IMR-90 (cell line): Measurements from ENCODE around the gene RASGRF2. TPM values are rescaled to one million over a fixed set of nuclear protein-coding genes. Genes with fewer than 3 reads are reported as not detected.

ENCODE experiments used
- ATAC-seq: fragments of 200-7000 bp; cut with Tn5 transposase; 2 replicates; pipeline ENCODE4 v1.9.1; 2020; ENCODE audit warnings: low read depth, mild to moderate bottlenecking, moderate library complexity
- BruUV-seq: library from RNA; stranded (reverse); fragments of 400-500 nt; replicated peaks from 2 replicates; lab custom pipeline; 2021; lab: Mats Ljungman, UMichigan
- CTCF ChIA-PET: fragments of 300-600 bp; formaldehyde crosslinking; extraction: SDS; loops from one replicate; lab custom pipeline; 2021; ENCODE audit warnings: antibody characterized with exemption; lab: Yijun Ruan, JAX
- POLR2A ChIA-PET: fragments of 300-600 bp; sonication (Branson Sonifier 250); formaldehyde crosslinking; loops from one replicate; lab custom pipeline; 2022; ENCODE audit warnings: antibody characterized with exemption; ENCODE audit not compliant: unreplicated experiment; lab: Charles Lee
- DNase-seq: peaks from one replicate; pipeline ENCODE4 v3.0.0; 2013
- H2AFZ ChIP-seq: replicated peaks from 2 replicates; pipeline ENCODE3; 2013; ENCODE audit warnings: low read length, mild to moderate bottlenecking; ENCODE audit not compliant: poor library complexity
- H2AK5ac ChIP-seq: 2 replicates; pipeline ENCODE4 v1.6.1; 2013; ENCODE audit warnings: low read depth, low read length, inconsistent platforms
- H2AK9ac ChIP-seq: replicated peaks from 2 replicates; pipeline ENCODE3; 2013; ENCODE audit warnings: mild to moderate bottlenecking, low read depth, low read length, moderate library complexity; ENCODE audit not compliant: poor library complexity
- H2BK120ac ChIP-seq: 2 replicates; pipeline ENCODE4 v1.6.1; 2013; ENCODE audit warnings: low read depth, low read length, inconsistent platforms
- H2BK15ac ChIP-seq: 3 replicates; pipeline ENCODE4 v1.6.1; 2013; ENCODE audit warnings: low read depth, low read length, inconsistent platforms
- H2BK20ac ChIP-seq: 2 replicates; pipeline ENCODE4 v1.6.1; 2013; ENCODE audit warnings: low read depth, mild to moderate bottlenecking, inconsistent platforms, low read length, moderate library complexity
- H2BK5ac ChIP-seq: 2 replicates; pipeline ENCODE4 v1.6.1; 2013; ENCODE audit warnings: mild to moderate bottlenecking, low read depth, low read length, inconsistent platforms; ENCODE audit not compliant: poor library complexity, severe bottlenecking
- H3K14ac ChIP-seq: replicated peaks from 2 replicates; pipeline ENCODE4 v1.6.1; 2013; ENCODE audit warnings: low read depth, low read length, inconsistent platforms
- H3K18ac ChIP-seq: 2 replicates; pipeline ENCODE4 v1.6.1; 2013; ENCODE audit warnings: low read depth, low read length, control low read depth
- H3K23ac ChIP-seq: 2 replicates; pipeline ENCODE4 v1.6.1; 2013; ENCODE audit warnings: low read depth, low read length, inconsistent platforms
- H3K27ac ChIP-seq: 2 replicates; pipeline ENCODE4 v1.5.1; 2013; ENCODE audit warnings: mild to moderate bottlenecking, control low read depth, low read length; ENCODE audit not compliant: insufficient read depth
- H3K27me3 ChIP-seq: 2 replicates; pipeline ENCODE4 v1.6.1; 2013; ENCODE audit warnings: low read length; ENCODE audit not compliant: control insufficient read depth, insufficient read depth
- H3K36me3 ChIP-seq: 2 replicates; pipeline ENCODE4 v1.6.1; 2013; ENCODE audit warnings: low read length, mixed read lengths; ENCODE audit not compliant: control insufficient read depth, insufficient read depth
- H3K4ac ChIP-seq: 2 replicates; pipeline ENCODE4 v1.6.1; 2013; ENCODE audit warnings: low read depth, low read length, inconsistent platforms
- H3K4me1 ChIP-seq: 2 replicates; pipeline ENCODE4 v1.6.1; 2013; ENCODE audit warnings: low read length, mixed read lengths; ENCODE audit not compliant: control insufficient read depth, insufficient read depth
- H3K4me2 ChIP-seq: 2 replicates; pipeline ENCODE4 v1.6.1; 2013; ENCODE audit warnings: low read depth, mild to moderate bottlenecking, control low read depth, low read length, moderate library complexity
- H3K4me3 ChIP-seq: 2 replicates; pipeline ENCODE4 v1.5.1; 2013; ENCODE audit warnings: low read depth, mild to moderate bottlenecking, control low read depth, low read length, moderate library complexity; ENCODE audit not compliant: insufficient read depth
- H3K56ac ChIP-seq: 2 replicates; pipeline ENCODE4 v1.6.1; 2013; ENCODE audit warnings: low read length, inconsistent platforms; ENCODE audit not compliant: insufficient read depth; ENCODE audit errors: extremely low read depth
- H3K79me1 ChIP-seq, 2 experiments: 2 replicates each; pipeline ENCODE4 v1.6.1; 2013; ENCODE audit warnings: low read length in 2 of 2, inconsistent platforms in 1 of 2, low read depth in 1 of 2
- H3K9ac ChIP-seq: 2 replicates; pipeline ENCODE4 v1.6.1; 2013; ENCODE audit warnings: low read depth, low read length, control low read depth
- H3K9me1 ChIP-seq: 2 replicates; pipeline ENCODE4 v1.6.1; 2013; ENCODE audit warnings: low read length, inconsistent platforms; ENCODE audit not compliant: insufficient read depth
- H3K9me3 ChIP-seq: 2 replicates; pipeline ENCODE4 v1.6.1; 2013; ENCODE audit warnings: low read length; ENCODE audit not compliant: control insufficient read depth, insufficient read depth
- H4K20me1 ChIP-seq: 2 replicates; pipeline ENCODE4 v1.6.1; 2013; ENCODE audit warnings: low read length, inconsistent platforms; ENCODE audit not compliant: insufficient read depth
- H4K5ac ChIP-seq: 2 replicates; pipeline ENCODE4 v1.6.1; 2013; ENCODE audit warnings: mild to moderate bottlenecking, low read depth, low read length, control low read depth
- H4K8ac ChIP-seq, 2 experiments: 2 replicates each; pipeline ENCODE4 v1.6.1; 2013; ENCODE audit warnings: low read depth in 2 of 2, low read length in 2 of 2, control low read depth in 1 of 2, inconsistent platforms in 1 of 2
- H4K91ac ChIP-seq: 2 replicates; pipeline ENCODE4 v1.6.1; 2013; ENCODE audit warnings: low read depth, low read length, inconsistent platforms; ENCODE audit not compliant: insufficient read depth
- BHLHE40 ChIP-seq: fragments of 150-350 bp; IDR thresholded peaks from 2 replicates; pipeline ENCODE4 v1.6.1; 2016; ENCODE audit warnings: mild to moderate bottlenecking, low read depth, low read length
- CEBPB ChIP-seq: IDR thresholded peaks from 2 replicates; pipeline ENCODE4 v1.6.1; 2012; ENCODE audit warnings: low read depth, low read length, improper control_type of control experiment
- CHD1 ChIP-seq: IDR thresholded peaks from 2 replicates; pipeline ENCODE4 v1.6.1; 2012; ENCODE audit warnings: low read depth, low read length, improper control_type of control experiment
- FOS ChIP-seq: fragments of 150-350 bp; IDR thresholded peaks from 2 replicates; pipeline ENCODE4 v1.6.1; 2016; ENCODE audit warnings: low read depth, low read length
- MAFK ChIP-seq: IDR thresholded peaks from 2 replicates; pipeline ENCODE4 v1.6.1; 2012; ENCODE audit warnings: low read depth, low read length, improper control_type of control experiment
- MAZ ChIP-seq: IDR thresholded peaks from 2 replicates; pipeline ENCODE4 v1.6.1; 2012; ENCODE audit warnings: low read depth, mild to moderate bottlenecking, low read length, improper control_type of control experiment, moderate library complexity, borderline replicate concordance
- MXI1 ChIP-seq: IDR thresholded peaks from 2 replicates; pipeline ENCODE4 v1.6.1; 2012; ENCODE audit warnings: low read depth, mild to moderate bottlenecking, low read length, moderate library complexity, borderline replicate concordance
- NFE2L2 ChIP-seq: fragments of 150-350 bp; IDR thresholded peaks from 2 replicates; pipeline ENCODE4 v1.6.1; 2016; ENCODE audit warnings: low read depth, mild to moderate bottlenecking, low read length
- POLR2A ChIP-seq: IDR thresholded peaks from 2 replicates; pipeline ENCODE4 v1.6.1; 2012; ENCODE audit warnings: mild to moderate bottlenecking, low read depth, low read length
- RAD21 ChIP-seq: IDR thresholded peaks from 2 replicates; pipeline ENCODE4 v1.6.1; 2012; ENCODE audit warnings: low read length, improper control_type of control experiment
- RCOR1 ChIP-seq: IDR thresholded peaks from 2 replicates; pipeline ENCODE4 v1.6.1; 2012; ENCODE audit warnings: mild to moderate bottlenecking, low read length, improper control_type of control experiment; ENCODE audit not compliant: insufficient replicate concordance
- RFX5 ChIP-seq: IDR thresholded peaks from 2 replicates; pipeline ENCODE4 v1.8.0; 2012; ENCODE audit warnings: low read depth, mild to moderate bottlenecking, low read length, moderate library complexity
- SMC3 ChIP-seq: fragments of 150-350 bp; IDR thresholded peaks from 2 replicates; pipeline ENCODE4 v1.6.1; 2016; ENCODE audit warnings: low read depth, mild to moderate bottlenecking, antibody characterized with exemption, low read length, moderate library complexity
- WGBS, 2 experiments: methylation state at CpG; one replicate each; pipeline versions ENCODE4 v1.1.5 to v1.1.7; 2013; ENCODE audit warnings: missing lambda C conversion rate in 2 of 2; ENCODE audit not compliant: insufficient read length in 1 of 2; ENCODE audit errors: extremely low coverage in 2 of 2; 5-methylcytosine and 5-hydroxymethylcytosine counted together
- dilution Hi-C: fragments of 300-500 bp; cut with HindIII; formaldehyde crosslinking; loops from one replicate; pipeline ENCODE4 v1.14.3; 2018; ENCODE audit warnings: low sequenced_read_pairs; ENCODE audit not compliant: unreplicated experiment
- in situ Hi-C: fragments of 300-500 bp; cut with MboI; formaldehyde crosslinking; loops from 3 replicates; pipeline ENCODE4 v1.14.3; 2019; ENCODE audit warnings: low sequenced_read_pairs, inconsistent platforms, mixed read lengths
- intact Hi-C: fragments of 100-400 bp; cut with micrococcal nuclease; formaldehyde crosslinking; loops from 2 replicates; pipeline ENCODE4 v1.10.0; 2022
- polyA plus RNA-seq, 3 experiments: library from polyadenylated mRNA; depleted of rRNA; stranded (reverse); fragments of >200 nt; gene quantifications; 2 replicates each; pipeline ENCODE4 v1.2.3, GENCODE V29; 2012; ENCODE audit warnings: low replicate concordance in 1 of 3
- total RNA-seq: library from RNA; depleted of rRNA; stranded (reverse); fragments of >200 nt; gene quantifications from 2 replicates; pipeline ENCODE4 v1.2.3, GENCODE V29; 2012
- TF ChIP-seq, protein P1 (sequence below): fragments of 150-350 bp; IDR thresholded peaks from 2 replicates; pipeline ENCODE4 v1.6.1; 2016; ENCODE audit warnings: low read depth, mild to moderate bottlenecking, low read length, moderate library complexity, borderline replicate concordance
- TF ChIP-seq, protein P2 (sequence below): conservative IDR thresholded peaks from 2 replicates; pipeline ENCODE4 v1.5.1; 2012; ENCODE audit warnings: mild to moderate bottlenecking, low read depth, low read length, improper control_type of control experiment
- TF ChIP-seq, protein P3 (sequence below): fragments of 150-350 bp; IDR thresholded peaks from 2 replicates; pipeline ENCODE4 v1.6.1; 2017; ENCODE audit warnings: mild to moderate bottlenecking, antibody characterized with exemption, low read length, low read depth

The RASGRF2 gene
- total and polyA plus RNA-seq, 2 of the 4 experiments (the other 2 are of a cell fraction): 2.9 to 5.0 TPM

DNA sequence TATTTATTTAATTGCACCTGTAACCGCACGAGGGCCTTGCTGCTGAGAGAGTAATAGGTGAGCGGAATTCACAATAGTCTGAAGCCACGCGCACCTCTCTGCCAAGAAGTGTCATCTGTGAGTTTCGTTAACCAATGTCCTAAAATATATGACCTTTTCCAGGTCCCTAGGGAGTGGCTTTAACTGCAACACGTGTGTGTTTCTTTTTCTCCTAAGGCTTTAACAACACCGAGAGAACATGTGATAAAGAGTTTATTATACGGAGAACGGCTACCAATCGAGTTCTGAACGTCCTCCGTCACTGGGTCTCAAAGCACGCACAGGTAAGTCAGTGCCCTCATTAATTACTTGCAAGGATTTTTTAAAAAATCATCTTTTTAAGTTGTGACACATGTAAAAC is 219.8 kb downstream of the RASGRF2 start:
- POLR2A ChIA-PET: no interaction called here
- no peak overlapping the region for H3K18ac ChIP-seq
- H2BK5ac ChIP-seq: no peak overlapping the region
- no peaks in the 10 kb centered on the region for H3K27me3 ChIP-seq
- no peak overlapping the region for H3K4me2 ChIP-seq
- no peak overlapping the region for H3K14ac ChIP-seq
- no peak overlapping the region for H3K4me3 ChIP-seq
- H2AFZ ChIP-seq: no peak overlapping the region
- H2BK15ac ChIP-seq: no peak overlapping the region
- WGBS, 2 experiments: no CpG with 5 or more reads among the region's 14 CpGs
- in situ Hi-C loops (no loop called here), intact Hi-C loops (no loop called here), dilution Hi-C loops (no loop called here)
- no peaks in the 10 kb centered on the region for H3K79me1 ChIP-seq
- H3K4me1 ChIP-seq: no peaks in the 10 kb centered on the region
- no peak overlapping the region for H3K23ac ChIP-seq
- H2BK120ac ChIP-seq: no peak overlapping the region
- H4K91ac ChIP-seq: no peak overlapping the region
- H2AK9ac ChIP-seq: no peak overlapping the region
- DNase-seq: no peak
- no peak overlapping the region for H4K8ac ChIP-seq
- BruUV-seq: no TSS peak
- H2BK20ac ChIP-seq: no peak overlapping the region
- no peak overlapping the region for H3K27ac ChIP-seq
- 0 out of 2 replicates have a peak, but pooled peaks cover 3% of the 10 kb centered on the region for H3K9me1 ChIP-seq
- no peak overlapping the region for H2AK5ac ChIP-seq
- H3K4ac ChIP-seq: no peak overlapping the region
- no peaks in the 10 kb centered on the region for H4K20me1 ChIP-seq
- TF ChIP-seq CHD1 (no peak), RAD21 (no peak), RCOR1 (no peak), BHLHE40 (no peak), SMC3 (no peak), FOS (no peak), MXI1 (no peak), POLR2A (no peak), CEBPB (no peak), NFE2L2 (no peak), MAZ (no peak), MAFK (no peak), RFX5 (no peak)
- TF ChIP-seq, protein P1, sequence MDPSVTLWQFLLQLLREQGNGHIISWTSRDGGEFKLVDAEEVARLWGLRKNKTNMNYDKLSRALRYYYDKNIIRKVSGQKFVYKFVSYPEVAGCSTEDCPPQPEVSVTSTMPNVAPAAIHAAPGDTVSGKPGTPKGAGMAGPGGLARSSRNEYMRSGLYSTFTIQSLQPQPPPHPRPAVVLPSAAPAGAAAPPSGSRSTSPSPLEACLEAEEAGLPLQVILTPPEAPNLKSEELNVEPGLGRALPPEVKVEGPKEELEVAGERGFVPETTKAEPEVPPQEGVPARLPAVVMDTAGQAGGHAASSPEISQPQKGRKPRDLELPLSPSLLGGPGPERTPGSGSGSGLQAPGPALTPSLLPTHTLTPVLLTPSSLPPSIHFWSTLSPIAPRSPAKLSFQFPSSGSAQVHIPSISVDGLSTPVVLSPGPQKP: no peak
- TF ChIP-seq, protein P2, sequence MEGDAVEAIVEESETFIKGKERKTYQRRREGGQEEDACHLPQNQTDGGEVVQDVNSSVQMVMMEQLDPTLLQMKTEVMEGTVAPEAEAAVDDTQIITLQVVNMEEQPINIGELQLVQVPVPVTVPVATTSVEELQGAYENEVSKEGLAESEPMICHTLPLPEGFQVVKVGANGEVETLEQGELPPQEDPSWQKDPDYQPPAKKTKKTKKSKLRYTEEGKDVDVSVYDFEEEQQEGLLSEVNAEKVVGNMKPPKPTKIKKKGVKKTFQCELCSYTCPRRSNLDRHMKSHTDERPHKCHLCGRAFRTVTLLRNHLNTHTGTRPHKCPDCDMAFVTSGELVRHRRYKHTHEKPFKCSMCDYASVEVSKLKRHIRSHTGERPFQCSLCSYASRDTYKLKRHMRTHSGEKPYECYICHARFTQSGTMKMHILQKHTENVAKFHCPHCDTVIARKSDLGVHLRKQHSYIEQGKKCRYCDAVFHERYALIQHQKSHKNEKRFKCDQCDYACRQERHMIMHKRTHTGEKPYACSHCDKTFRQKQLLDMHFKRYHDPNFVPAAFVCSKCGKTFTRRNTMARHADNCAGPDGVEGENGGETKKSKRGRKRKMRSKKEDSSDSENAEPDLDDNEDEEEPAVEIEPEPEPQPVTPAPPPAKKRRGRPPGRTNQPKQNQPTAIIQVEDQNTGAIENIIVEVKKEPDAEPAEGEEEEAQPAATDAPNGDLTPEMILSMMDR: no peak
- TF ChIP-seq, protein P3, sequence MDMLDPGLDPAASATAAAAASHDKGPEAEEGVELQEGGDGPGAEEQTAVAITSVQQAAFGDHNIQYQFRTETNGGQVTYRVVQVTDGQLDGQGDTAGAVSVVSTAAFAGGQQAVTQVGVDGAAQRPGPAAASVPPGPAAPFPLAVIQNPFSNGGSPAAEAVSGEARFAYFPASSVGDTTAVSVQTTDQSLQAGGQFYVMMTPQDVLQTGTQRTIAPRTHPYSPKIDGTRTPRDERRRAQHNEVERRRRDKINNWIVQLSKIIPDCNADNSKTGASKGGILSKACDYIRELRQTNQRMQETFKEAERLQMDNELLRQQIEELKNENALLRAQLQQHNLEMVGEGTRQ: no peak
- no peak overlapping the region for H3K56ac ChIP-seq
- no peak for ATAC-seq
- peaks cover 6% of the 10 kb centered on the region; the same call in 1 of the 2 replicates for H3K36me3 ChIP-seq
- H3K9ac ChIP-seq: no peak overlapping the region
- no peaks in the 10 kb centered on the region for H3K9me3 ChIP-seq
- CTCF ChIA-PET: no interaction called here
- no peak overlapping the region for H4K5ac ChIP-seq
